Mesenchymal stem cell (in vitro differentiated cells and primary cell): ENCODE results near the gene FADS3.

ENCODE experiments used
- DNase-seq: peaks from one replicate; pipeline ENCODE4 v3.0.0-alpha.2; 2013
- H2AFZ ChIP-seq: one replicate; pipeline ENCODE4 v1.6.1; 2013; ENCODE audit warnings: low read depth, mild to moderate bottlenecking, control low read depth, inconsistent platforms, low read length, moderate library complexity
- H2AK5ac ChIP-seq: 2 replicates; pipeline ENCODE4 v1.6.1; 2013; ENCODE audit warnings: low read length, moderate library complexity, mild to moderate bottlenecking, inconsistent platforms; ENCODE audit not compliant: severe bottlenecking
- H2BK120ac ChIP-seq: one replicate; pipeline ENCODE4 v1.6.1; 2013; ENCODE audit warnings: low read depth, mild to moderate bottlenecking, inconsistent platforms, low read length, moderate library complexity
- H2BK12ac ChIP-seq, 2 experiments: one replicate each; pipeline ENCODE4 v1.6.1; 2013; ENCODE audit warnings: inconsistent platforms in 2 of 2, low read length in 2 of 2, mild to moderate bottlenecking in 2 of 2, moderate library complexity in 2 of 2, control low read depth in 1 of 2
- H2BK15ac ChIP-seq: one replicate; pipeline ENCODE4 v1.6.1; 2013; ENCODE audit warnings: mild to moderate bottlenecking, low read depth, inconsistent platforms; ENCODE audit not compliant: poor library complexity, severe bottlenecking
- H2BK5ac ChIP-seq: 2 replicates; pipeline ENCODE4 v1.6.1; 2013; ENCODE audit warnings: low read depth, mild to moderate bottlenecking, low read length, control low read depth, inconsistent platforms; ENCODE audit not compliant: poor library complexity, severe bottlenecking
- H3K14ac ChIP-seq, 2 experiments: one replicate each; pipeline ENCODE4 v1.6.1; 2013; ENCODE audit warnings: inconsistent platforms in 2 of 2, low read length in 2 of 2, control low read depth in 1 of 2, mild to moderate bottlenecking in 1 of 2, moderate library complexity in 1 of 2
- H3K18ac ChIP-seq, 2 experiments: one replicate each; pipeline ENCODE4 v1.6.1; 2013; ENCODE audit warnings: inconsistent platforms in 2 of 2, low read length in 2 of 2, control low read depth in 1 of 2, low read depth in 1 of 2, mild to moderate bottlenecking in 1 of 2
- H3K23ac ChIP-seq, 2 experiments: one replicate each; pipeline ENCODE4 v1.6.1; 2013; ENCODE audit warnings: inconsistent platforms in 2 of 2, low read length in 2 of 2, mild to moderate bottlenecking in 2 of 2, moderate library complexity in 2 of 2, control low read depth in 1 of 2
- H3K27ac ChIP-seq: 2 replicates; pipeline ENCODE4 v1.5.1; 2013; ENCODE audit warnings: mild to moderate bottlenecking, moderate library complexity, low read length, control low read depth, inconsistent platforms; ENCODE audit not compliant: poor library complexity, severe bottlenecking
- H3K27me3 ChIP-seq, 2 experiments: 2 replicates each; pipeline versions ENCODE4 v1.6.1 to v1.7.0; 2013; ENCODE audit warnings: low read length in 2 of 2, mild to moderate bottlenecking in 2 of 2, moderate library complexity in 2 of 2, control low read depth in 1 of 2, inconsistent platforms in 1 of 2; ENCODE audit not compliant: control insufficient read depth in 1 of 2, insufficient read depth in 1 of 2
- H3K36me3 ChIP-seq, 2 experiments: 2 replicates each; pipeline versions ENCODE4 v1.6.1 to v1.7.0; 2013; ENCODE audit warnings: low read length in 2 of 2, control low read depth in 1 of 2, inconsistent platforms in 1 of 2, low read depth in 1 of 2, mild to moderate bottlenecking in 1 of 2; ENCODE audit not compliant: insufficient read depth in 2 of 2, control insufficient read depth in 1 of 2
- H3K4ac ChIP-seq, 2 experiments: one replicate each; pipeline ENCODE4 v1.6.1; 2013; ENCODE audit warnings: inconsistent platforms in 2 of 2, low read length in 2 of 2, mild to moderate bottlenecking in 2 of 2, moderate library complexity in 2 of 2, control low read depth in 1 of 2, low read depth in 1 of 2
- H3K4me1 ChIP-seq: 2 replicates; pipeline ENCODE4 v1.6.1; 2013; ENCODE audit warnings: low read depth, low read length, control low read depth; ENCODE audit not compliant: control insufficient read depth, insufficient read depth
- H3K4me2 ChIP-seq: 2 replicates; pipeline ENCODE4 v1.6.1; 2013; ENCODE audit warnings: low read length, mild to moderate bottlenecking, inconsistent platforms; ENCODE audit not compliant: poor library complexity, severe bottlenecking
- H3K4me3 ChIP-seq, 2 experiments: 2 replicates each; pipeline versions ENCODE4 v1.5.1 to v1.7.0; 2013; ENCODE audit warnings: low read length in 2 of 2, mild to moderate bottlenecking in 2 of 2, control low read depth in 1 of 2, low read depth in 1 of 2; ENCODE audit not compliant: insufficient read depth in 1 of 2
- H3K79me1 ChIP-seq: replicated peaks from 2 replicates; pipeline ENCODE4 v1.6.1; 2013; ENCODE audit warnings: mild to moderate bottlenecking, control low read depth, low read length, inconsistent platforms; ENCODE audit not compliant: poor library complexity, severe bottlenecking
- H3K9ac ChIP-seq: 2 replicates; pipeline ENCODE4 v1.7.0; 2013; ENCODE audit warnings: mild to moderate bottlenecking, low read length, moderate library complexity
- H3K9me3 ChIP-seq: 2 replicates; pipeline ENCODE4 v1.7.0; 2013; ENCODE audit warnings: mild to moderate bottlenecking, low read length; ENCODE audit not compliant: control insufficient read depth
- H4K8ac ChIP-seq: one replicate; pipeline ENCODE4 v1.6.1; 2013; ENCODE audit warnings: inconsistent platforms, mild to moderate bottlenecking, low read length, moderate library complexity
- H4K91ac ChIP-seq: one replicate; pipeline ENCODE4 v1.6.1; 2013; ENCODE audit warnings: mild to moderate bottlenecking, low read length, inconsistent platforms
- WGBS: methylation state at CpG from one replicate; pipeline ENCODE4 v1.1.7; 2013; ENCODE audit warnings: mixed read lengths; 5-methylcytosine and 5-hydroxymethylcytosine counted together

FADS3 gene

GRCh38 chr11:61907871-61908729, 16.8 kb upstream of the FADS3 start:
- no peak overlapping the region for H3K27ac ChIP-seq
- no peak overlapping the region for H2BK5ac ChIP-seq
- no peak overlapping the region for H4K8ac ChIP-seq
- H3K9me3 ChIP-seq = no peaks in the 10 kb centered on the region
- H3K23ac ChIP-seq = no peak overlapping the region
- no peak for DNase-seq
- H3K79me1 ChIP-seq = no peaks in the 10 kb centered on the region
- H3K9ac ChIP-seq = peak overlapping the region; percentile 62
- H2BK120ac ChIP-seq = no peak overlapping the region
- H2AFZ ChIP-seq = no peak overlapping the region
- H3K18ac ChIP-seq = peak overlapping the region in 1 of 2 experiments; percentile 17
- H3K4ac ChIP-seq = no peak overlapping the region
- no peak overlapping the region for H2AK5ac ChIP-seq
- H3K4me3 ChIP-seq = no peak overlapping the region
- no peak overlapping the region for H3K14ac ChIP-seq
- WGBS = 96% methylated on average over 17 of the region's 21 CpGs
- no peak overlapping the region for H2BK12ac ChIP-seq
- no peak overlapping the region for H2BK15ac ChIP-seq
- peaks cover 0 to 12% of the 10 kb centered on the region in 2 experiments for H3K27me3 ChIP-seq
- H3K4me2 ChIP-seq = no peak overlapping the region
- no peak overlapping the region for H4K91ac ChIP-seq
- H3K4me1 ChIP-seq = peaks cover 4% of the 10 kb centered on the region
- peaks cover 0 to 43% of the 10 kb centered on the region in 2 experiments for H3K36me3 ChIP-seq

GRCh38 chr11:61907282-61907681, 15.9 kb upstream of the FADS3 start:
- no peak overlapping the region for H2AFZ ChIP-seq
- no peaks in the 10 kb centered on the region for H3K9me3 ChIP-seq
- no peak overlapping the region for H2BK120ac ChIP-seq
- no peak for DNase-seq
- H3K36me3 ChIP-seq = peaks cover 0 to 51% of the 10 kb centered on the region in 2 experiments
- no peak overlapping the region for H4K91ac ChIP-seq
- H3K79me1 ChIP-seq = no peaks in the 10 kb centered on the region
- H3K18ac ChIP-seq = no peak overlapping the region
- peaks cover 4% of the 10 kb centered on the region for H3K4me1 ChIP-seq
- H3K4me2 ChIP-seq = no peak overlapping the region
- H2BK12ac ChIP-seq = no peak overlapping the region
- no peak overlapping the region for H3K4ac ChIP-seq
- H3K4me3 ChIP-seq = no peak overlapping the region
- H2BK15ac ChIP-seq = peak overlapping the region; percentile 39
- H3K14ac ChIP-seq = no peak overlapping the region
- no peak overlapping the region for H4K8ac ChIP-seq
- no peak overlapping the region for H2AK5ac ChIP-seq
- no peak overlapping the region for H3K27ac ChIP-seq
- no peak overlapping the region for H3K9ac ChIP-seq
- peaks cover 0 to 14% of the 10 kb centered on the region in 2 experiments for H3K27me3 ChIP-seq
- WGBS = 93% methylated on average over 19 of the region's 19 CpGs
- no peak overlapping the region for H2BK5ac ChIP-seq
- H3K23ac ChIP-seq = no peak overlapping the region

GRCh38 chr11:61906522-61906909, 15.2 kb upstream of the FADS3 start:
- Histone ChIP-seq H2BK120ac (no peak overlapping the region), H3K27me3 (peaks cover 0 to 14% of the 10 kb centered on the region in 2 experiments), H3K4ac (no peak overlapping the region), H3K36me3 (peaks cover 0 to 57% of the 10 kb centered on the region in 2 experiments), H2BK15ac (no peak overlapping the region), H2AFZ (no peak overlapping the region), H3K4me1 (peaks cover 4% of the 10 kb centered on the region), H2BK5ac (no peak overlapping the region), H2BK12ac (no peak overlapping the region), H3K9me3 (no peaks in the 10 kb centered on the region), H3K27ac (no peak overlapping the region), H3K4me2 (no peak overlapping the region), H3K4me3 (no peak overlapping the region), H3K18ac (no peak overlapping the region), H3K14ac (no peak overlapping the region), H4K91ac (no peak overlapping the region), H2AK5ac (no peak overlapping the region), H3K23ac (no peak overlapping the region), H3K9ac (no peak overlapping the region), H4K8ac (no peak overlapping the region), H3K79me1 (no peaks in the 10 kb centered on the region)
- 87% methylated on average over 14 of the region's 14 CpGs for WGBS
- no peak for DNase-seq

- DNase-seq = no peak
- no peak overlapping the region for H3K4me3 ChIP-seq
These were observed 14.6 kb upstream of the FADS3 start for GRCh38 chr11:61905801-61906521.

More at GRCh38 chr11:61905801-61906521, 14.6 kb upstream of the FADS3 start:
- Histone ChIP-seq H3K36me3 (peaks cover 0 to 63% of the 10 kb centered on the region in 2 experiments), H2BK12ac (no peak overlapping the region), H2BK15ac (no peak overlapping the region), H3K79me1 (no peaks in the 10 kb centered on the region), H3K23ac (no peak overlapping the region), H2BK120ac (no peak overlapping the region), H2AFZ (no peak overlapping the region), H3K4ac (no peak overlapping the region), H3K9ac (no peak overlapping the region), H3K9me3 (no peaks in the 10 kb centered on the region), H3K27me3 (peaks cover 0 to 14% of the 10 kb centered on the region in 2 experiments), H4K91ac (peak overlapping the region; percentile 10), H3K14ac (no peak overlapping the region), H3K4me1 (peaks cover 4% of the 10 kb centered on the region), H4K8ac (no peak overlapping the region), H2AK5ac (no peak overlapping the region), H3K4me2 (no peak overlapping the region), H3K27ac (no peak overlapping the region), H3K18ac (no peak overlapping the region), H2BK5ac (no peak overlapping the region)
- WGBS = 86% methylated on average over 14 of the region's 14 CpGs
